ENCODE data around the gene ME3.
A peak's percentile ranks its signal among the peaks of the same experiment; 100 is the strongest.

DNA sequence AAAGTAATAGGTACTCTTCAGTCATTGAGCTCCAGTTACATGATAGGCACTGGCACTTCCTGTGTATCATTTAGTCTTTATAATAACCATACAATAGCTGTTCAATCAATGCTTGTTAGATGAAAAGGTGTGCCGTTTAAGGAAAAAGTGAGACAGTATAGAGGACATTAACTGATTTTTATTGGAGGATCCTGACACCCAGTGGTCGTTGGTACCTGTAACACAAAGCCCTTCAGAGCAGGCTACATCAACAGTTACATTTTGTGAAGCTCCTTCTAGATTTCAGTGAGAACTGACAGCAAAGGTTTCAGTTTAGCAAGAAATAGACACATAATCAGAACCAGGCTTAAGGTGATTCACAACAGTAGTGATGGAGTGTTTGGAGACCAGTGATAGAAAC lies 253.5 kb downstream of the ME3 start:
- TF ChIP-seq YY1 (IDR thresholded peaks at IDR 0.05; ENCODE audit: extremely low read depth, insufficient replicate concordance, low read depth, low read length), result no peak
- TF ChIP-seq, protein P1, sequence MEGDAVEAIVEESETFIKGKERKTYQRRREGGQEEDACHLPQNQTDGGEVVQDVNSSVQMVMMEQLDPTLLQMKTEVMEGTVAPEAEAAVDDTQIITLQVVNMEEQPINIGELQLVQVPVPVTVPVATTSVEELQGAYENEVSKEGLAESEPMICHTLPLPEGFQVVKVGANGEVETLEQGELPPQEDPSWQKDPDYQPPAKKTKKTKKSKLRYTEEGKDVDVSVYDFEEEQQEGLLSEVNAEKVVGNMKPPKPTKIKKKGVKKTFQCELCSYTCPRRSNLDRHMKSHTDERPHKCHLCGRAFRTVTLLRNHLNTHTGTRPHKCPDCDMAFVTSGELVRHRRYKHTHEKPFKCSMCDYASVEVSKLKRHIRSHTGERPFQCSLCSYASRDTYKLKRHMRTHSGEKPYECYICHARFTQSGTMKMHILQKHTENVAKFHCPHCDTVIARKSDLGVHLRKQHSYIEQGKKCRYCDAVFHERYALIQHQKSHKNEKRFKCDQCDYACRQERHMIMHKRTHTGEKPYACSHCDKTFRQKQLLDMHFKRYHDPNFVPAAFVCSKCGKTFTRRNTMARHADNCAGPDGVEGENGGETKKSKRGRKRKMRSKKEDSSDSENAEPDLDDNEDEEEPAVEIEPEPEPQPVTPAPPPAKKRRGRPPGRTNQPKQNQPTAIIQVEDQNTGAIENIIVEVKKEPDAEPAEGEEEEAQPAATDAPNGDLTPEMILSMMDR (IDR thresholded peaks at IDR 0.05 in 2 of 3, conservative IDR thresholded peaks at IDR 0.05 in 1 of 3; ENCODE audit: borderline replicate concordance in 1 of 3, insufficient read depth in 1 of 3, low read depth in 2 of 3, low read length in 2 of 3), result peak in 1 of 3 experiments; percentile 41; a peak in 2 of 6 replicates

Data from HCT116 (cell line).